ENCODE measurements around the gene CTDP1.

The CTDP1 gene

GRCh38 chr18:79769698-79770500, 90.3 kb downstream of the CTDP1 start:
- DNase-seq = no peak

GRCh38 chr18:79770501-79770815, 90.9 kb downstream of the CTDP1 start:
- no peak for DNase-seq

DNA sequence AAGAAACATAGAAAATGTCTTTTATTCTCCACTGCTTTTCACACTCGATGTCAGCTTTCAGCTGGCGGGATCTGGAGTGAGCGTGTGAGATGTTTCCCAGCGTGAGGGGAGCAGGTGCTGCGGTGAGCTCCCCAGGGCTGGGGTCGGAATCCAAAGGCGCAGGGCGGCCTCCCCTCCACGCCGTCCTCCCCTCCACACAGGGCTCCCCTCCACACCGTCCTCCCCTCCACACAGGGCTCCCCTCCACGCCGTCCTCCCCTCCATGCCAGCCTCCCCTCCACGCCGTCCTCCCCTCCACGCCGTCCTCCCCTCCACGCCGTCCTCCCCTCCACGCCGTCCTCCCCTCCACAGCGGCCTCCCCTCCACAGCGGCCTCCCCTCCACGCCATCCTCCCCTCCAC, 91.2 kb downstream of the CTDP1 start:
- no peak for DNase-seq

GRCh38 chr18:79771446-79772107, 92.0 kb downstream of the CTDP1 start:
- DNase-seq = no peak

DNA sequence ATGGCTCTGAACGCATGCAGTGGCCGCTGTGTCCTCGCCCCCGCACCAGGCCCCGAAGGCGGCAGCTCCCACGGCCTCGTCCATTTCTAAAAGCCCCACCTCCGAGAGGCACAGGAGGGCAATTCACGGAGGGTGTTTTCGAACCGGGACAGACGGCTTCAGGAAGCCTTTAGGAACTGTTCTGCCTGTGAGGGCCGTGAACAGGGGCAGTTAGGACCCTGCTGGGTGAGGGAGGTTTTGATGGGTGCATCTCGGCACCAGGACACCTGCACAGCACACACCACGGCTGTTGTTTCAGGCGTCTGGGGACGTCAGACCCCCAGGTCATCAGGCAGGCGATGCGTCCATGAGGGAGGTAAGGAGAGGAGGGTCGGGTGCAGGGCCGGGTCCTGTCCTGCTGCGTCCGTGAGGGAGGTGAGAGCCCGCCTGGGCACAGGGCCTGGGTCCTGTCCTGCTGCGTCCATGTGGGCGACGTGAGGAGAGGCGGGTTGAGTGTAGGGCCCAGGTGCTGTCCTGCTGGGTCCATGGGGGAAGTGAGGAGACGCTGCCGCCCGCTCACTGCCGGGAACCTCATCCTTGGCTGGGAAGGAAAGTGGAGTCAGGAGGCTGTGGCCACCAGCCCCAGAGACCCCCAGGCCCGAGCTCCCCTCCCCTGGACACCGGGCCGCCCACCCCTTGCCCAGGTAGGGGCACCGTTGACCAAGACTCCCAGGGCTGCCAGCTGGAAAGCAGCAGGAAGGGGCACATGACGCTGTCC, 92.7 kb downstream of the CTDP1 start:
- DNase-seq = no peak

DNA sequence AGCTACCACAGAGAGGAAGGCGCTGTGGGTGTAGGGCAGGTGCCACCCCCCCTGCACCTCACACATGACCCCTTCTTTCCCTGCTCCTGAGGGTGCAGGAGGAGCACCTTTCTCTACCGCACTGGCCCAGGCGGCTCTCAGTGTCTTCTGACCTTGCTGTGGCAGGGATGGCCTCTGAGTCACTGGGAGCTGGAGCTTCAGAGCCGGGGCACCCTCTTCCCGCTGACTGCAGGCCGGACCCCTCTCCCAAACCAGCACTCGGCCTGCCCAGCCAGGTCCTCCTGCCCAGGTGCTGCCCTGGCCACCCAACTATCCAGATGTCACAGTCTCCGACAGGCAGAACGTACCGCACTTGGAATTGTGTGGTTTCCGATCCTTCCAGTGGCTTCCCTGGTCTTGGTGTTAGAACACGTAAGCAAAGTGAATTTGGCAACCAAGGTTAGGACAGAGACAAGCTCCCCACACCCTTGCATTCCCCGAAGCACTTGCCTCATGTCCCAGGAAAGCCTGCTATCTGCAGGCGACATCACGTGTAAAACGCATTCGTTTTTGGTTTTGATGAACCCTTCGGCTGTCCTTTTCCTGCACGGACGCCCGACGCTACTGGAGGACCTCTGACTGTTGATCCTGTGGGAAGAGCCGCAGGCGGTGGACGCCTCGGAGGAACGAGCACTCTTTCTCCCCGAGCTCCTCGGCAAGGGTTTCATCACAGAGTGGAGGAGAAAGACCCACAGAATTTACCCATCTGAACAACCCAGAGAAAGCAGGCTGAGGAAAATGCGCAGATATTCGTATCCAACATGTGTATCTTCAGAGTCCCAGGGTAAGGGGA, 93.5 kb downstream of the CTDP1 start:
- no peak for DNase-seq

- no peak for DNase-seq
Measured at GRCh38 chr18:79774111-79774510, 94.5 kb downstream of the CTDP1 start.

GRCh38 chr18:79775441-79776221, 96.0 kb downstream of the CTDP1 start:
- DNase-seq = no peak

DNA sequence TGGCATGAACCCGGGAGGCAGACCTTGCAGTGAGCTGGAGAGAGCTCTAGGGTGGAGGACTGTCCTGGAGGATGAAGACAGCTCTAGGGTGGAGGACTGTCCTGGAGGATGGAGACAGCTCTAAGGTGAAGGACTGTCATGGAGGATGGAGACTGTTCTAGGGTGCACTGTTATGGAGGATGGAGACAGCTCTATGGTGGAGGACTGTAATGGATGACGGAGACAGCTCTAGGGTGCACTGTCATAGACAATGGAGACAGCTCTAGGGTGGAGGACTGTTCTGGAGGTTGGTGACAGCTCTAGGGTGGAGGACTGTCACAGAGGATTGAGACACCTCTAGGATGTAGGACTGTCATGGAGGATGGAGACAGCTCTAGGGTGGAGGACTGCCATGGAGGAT, 97.1 kb downstream of the CTDP1 start:
- no peak for DNase-seq

DNA sequence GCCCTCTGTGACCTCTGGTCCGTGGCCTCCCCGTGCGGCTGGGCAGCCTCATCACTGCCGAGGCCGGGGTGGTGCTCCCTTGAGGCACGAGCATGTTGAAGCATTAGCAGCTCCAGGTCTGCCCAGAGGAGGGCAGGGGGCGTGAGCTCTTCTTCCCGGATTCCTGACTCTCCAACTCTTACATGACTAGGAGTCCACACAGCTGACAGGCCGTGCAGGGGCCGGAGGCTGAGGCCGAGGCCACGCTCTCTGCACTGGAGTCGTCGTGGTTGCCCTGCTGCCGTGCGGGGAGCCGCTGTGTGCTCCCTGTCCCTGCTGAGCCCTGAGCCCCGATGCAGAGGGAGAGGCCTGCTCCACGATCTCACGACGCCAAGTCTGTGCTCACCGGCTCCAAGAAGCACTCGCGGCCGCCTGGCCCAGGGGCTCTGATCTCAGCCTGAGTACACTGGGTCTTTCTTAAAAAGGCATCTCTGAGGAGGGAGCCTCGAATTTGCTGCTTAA, 98.7 kb downstream of the CTDP1 start:
- no peak for DNase-seq

GRCh38 chr18:79779021-79779699, 99.6 kb downstream of the CTDP1 start:
- DNase-seq = no peak

DNA sequence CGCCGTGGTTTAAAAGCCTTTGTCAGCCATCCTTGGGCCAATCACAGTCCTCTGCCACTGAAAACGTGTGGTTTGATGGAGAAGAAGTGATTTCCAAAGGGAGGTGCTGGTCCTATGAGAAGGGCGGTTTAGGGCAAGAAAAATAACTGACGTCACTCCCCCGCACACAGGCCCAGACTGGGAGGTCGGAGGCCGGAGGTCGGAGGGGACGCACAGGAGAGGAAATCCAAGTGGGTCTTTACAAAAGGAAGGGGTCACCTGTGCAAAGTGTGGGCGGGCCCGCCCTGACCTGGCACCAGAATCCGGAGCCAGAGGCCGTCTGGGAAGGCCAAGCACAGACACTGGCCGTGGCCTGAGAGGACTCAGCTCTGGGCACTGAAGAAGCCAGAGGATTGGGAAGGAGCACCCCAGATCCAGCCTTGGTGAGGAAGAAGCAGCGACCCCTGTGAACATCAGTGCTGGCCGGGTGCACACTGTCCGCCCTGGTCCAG, 100.1 kb downstream of the CTDP1 start:
- DNase-seq = no peak

GRCh38 chr18:79780547-79780946, 100.9 kb downstream of the CTDP1 start:
- DNase-seq = no peak

- no peak for DNase-seq
Measured at GRCh38 chr18:79781331-79781941, 101.8 kb downstream of the CTDP1 start.

DNA sequence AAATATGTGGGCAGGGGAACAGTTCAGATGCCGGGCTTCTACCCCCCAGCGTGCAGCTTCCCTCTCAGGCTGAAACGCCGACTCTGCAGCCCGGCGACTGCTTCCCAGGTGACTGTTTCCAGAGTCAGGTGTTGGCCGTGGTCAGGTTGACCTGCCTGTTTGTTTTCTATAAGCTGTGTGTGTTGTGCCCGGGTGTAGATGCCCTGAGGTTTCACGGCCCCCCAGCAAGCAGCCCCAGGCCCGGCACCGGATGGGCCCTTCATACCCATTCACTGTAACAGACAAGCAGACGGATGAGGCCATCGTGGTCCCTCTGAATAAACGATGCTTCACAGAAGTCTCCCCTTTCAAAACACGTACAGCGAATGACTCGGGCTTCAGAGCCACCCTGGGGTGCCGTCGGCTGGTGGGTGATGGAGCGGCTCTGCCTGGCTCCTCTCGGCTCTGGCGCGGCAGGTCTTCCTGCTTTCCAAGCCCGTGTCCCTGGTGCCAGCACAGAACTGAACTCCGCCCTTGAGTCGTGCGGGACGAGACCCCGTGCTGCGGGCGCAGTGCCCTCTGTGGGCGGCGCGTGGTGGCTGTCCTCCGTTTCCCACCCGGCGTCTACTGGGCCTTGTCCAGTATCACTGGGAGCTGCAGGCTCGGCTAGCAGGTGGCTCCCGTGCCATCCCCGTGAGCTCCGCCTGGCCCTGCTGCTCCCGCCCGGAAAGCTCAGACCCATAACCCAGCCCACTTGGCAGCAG, 103.1 kb downstream of the CTDP1 start:
- no peak for DNase-seq

DNA sequence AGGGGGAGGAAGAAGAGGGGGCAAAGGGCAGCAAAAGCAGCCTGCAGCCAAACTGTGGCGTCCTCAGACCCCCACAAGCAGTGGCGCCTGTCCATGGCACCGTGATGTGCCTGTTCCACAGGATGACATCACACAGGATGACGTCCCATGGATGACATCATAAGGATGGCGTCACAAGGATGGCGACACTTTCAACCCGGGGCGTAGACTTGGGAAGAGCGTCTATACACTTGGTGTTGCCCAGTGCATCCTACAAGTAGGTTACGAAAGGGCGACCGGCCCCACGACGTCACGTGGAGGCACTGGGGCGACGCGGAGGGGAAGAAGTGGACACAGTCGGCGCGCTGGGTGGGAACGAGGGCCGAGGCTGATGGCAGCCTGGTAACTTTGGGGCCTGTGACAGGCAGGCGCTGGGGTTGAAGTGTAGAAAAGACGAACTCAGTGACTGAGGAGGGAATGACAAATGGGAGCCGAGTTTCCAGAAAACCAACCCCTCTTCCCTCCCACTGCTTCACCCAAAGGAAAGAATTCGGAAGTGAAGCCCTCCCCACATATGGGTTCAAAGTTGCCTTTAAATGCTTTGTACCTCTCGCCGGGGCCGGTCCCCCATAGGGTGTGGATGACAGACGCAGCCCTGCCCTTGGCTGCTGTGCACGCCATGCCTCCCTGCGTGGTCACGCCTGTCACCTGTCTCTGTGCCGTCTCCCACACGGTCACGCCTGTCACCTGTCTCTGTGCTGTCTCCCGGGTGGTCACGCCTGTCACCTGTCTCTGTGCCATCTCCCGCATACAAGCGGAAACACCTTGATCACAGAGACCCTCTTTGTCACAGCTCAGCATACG, 104.7 kb downstream of the CTDP1 start:
- DNase-seq = no peak

- DNase-seq = no peak
Measured at GRCh38 chr18:79784965-79785770, 105.6 kb downstream of the CTDP1 start.

GRCh38 chr18:79785831-79786230, 106.2 kb downstream of the CTDP1 start:
- no peak for DNase-seq

Measured in fibroblast of skin of back (primary cell).